ENCODE measurements around the gene ZNF124. TPM values are rescaled to one million over a fixed set of nuclear protein-coding genes. Genes with fewer than 3 reads are reported as not detected.
A peak's percentile ranks its signal among the peaks of the same experiment; 100 is the strongest.

The ZNF124 gene
- total and polyA plus RNA-seq, 2 of the 13 experiments (the other 11 are each of a cell fraction or from before 2014, with no cell fraction given) = 9.7 to 134 TPM

- TF ChIP-seq, protein P1, sequence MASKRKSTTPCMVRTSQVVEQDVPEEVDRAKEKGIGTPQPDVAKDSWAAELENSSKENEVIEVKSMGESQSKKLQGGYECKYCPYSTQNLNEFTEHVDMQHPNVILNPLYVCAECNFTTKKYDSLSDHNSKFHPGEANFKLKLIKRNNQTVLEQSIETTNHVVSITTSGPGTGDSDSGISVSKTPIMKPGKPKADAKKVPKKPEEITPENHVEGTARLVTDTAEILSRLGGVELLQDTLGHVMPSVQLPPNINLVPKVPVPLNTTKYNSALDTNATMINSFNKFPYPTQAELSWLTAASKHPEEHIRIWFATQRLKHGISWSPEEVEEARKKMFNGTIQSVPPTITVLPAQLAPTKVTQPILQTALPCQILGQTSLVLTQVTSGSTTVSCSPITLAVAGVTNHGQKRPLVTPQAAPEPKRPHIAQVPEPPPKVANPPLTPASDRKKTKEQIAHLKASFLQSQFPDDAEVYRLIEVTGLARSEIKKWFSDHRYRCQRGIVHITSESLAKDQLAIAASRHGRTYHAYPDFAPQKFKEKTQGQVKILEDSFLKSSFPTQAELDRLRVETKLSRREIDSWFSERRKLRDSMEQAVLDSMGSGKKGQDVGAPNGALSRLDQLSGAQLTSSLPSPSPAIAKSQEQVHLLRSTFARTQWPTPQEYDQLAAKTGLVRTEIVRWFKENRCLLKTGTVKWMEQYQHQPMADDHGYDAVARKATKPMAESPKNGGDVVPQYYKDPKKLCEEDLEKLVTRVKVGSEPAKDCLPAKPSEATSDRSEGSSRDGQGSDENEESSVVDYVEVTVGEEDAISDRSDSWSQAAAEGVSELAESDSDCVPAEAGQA (IDR thresholded peaks at IDR 0.05; ENCODE audit: low read depth) = no peak
- TF ChIP-seq, protein P1 (CRISPR knock-in tag; IDR thresholded peaks at IDR 0.05; ENCODE audit: borderline replicate concordance) = no peak
- TF ChIP-seq ZNF598 (CRISPR knock-in tag; IDR thresholded peaks at IDR 0.05; ENCODE audit: borderline replicate concordance) (0 out of 2 replicates have a peak, but pooled peaks have one; percentile 23), ZNF260 (CRISPR knock-in tag; IDR thresholded peaks at IDR 0.05; ENCODE audit: borderline replicate concordance, low read depth) (no peak), TGIF2 (CRISPR knock-in tag; IDR thresholded peaks at IDR 0.05) (peak; percentile 91), SIN3A (IDR thresholded peaks at IDR 0.05; ENCODE audit: borderline replicate concordance, low read depth, low read length) (peak; percentile 97), CBX5 (CRISPR knock-in tag; IDR thresholded peaks at IDR 0.05; ENCODE audit: borderline replicate concordance) (no peak), ZBTB1 (CRISPR knock-in tag; IDR thresholded peaks at IDR 0.05; ENCODE audit: borderline replicate concordance) (no peak), THAP11 (CRISPR knock-in tag; IDR thresholded peaks at IDR 0.05) (0 out of 2 replicates have a peak, but pooled peaks have one; percentile 29), MBNL3 (CRISPR knock-in tag; conservative IDR thresholded peaks at IDR 0.05) (no peak), HNF4A (CRISPR knock-in tag; IDR thresholded peaks at IDR 0.05) (no peak), ZNF205 (CRISPR knock-in tag; IDR thresholded peaks at IDR 0.05) (peak; percentile 44; the same call in 1 of the 2 replicates), GABPB1 (CRISPR knock-in tag; IDR thresholded peaks at IDR 0.05) (peak; percentile 88), ZNF333 (CRISPR knock-in tag; IDR thresholded peaks at IDR 0.05; ENCODE audit: borderline replicate concordance) (peak; percentile 85; the same call in 1 of the 2 replicates), ZNF550 (CRISPR knock-in tag; IDR thresholded peaks at IDR 0.05; ENCODE audit: borderline replicate concordance) (no peak), ELF4 (CRISPR knock-in tag; IDR thresholded peaks at IDR 0.05; ENCODE audit: borderline replicate concordance) (peak; percentile 84; the same call in 1 of the 2 replicates), ZBTB49 (CRISPR knock-in tag; IDR thresholded peaks at IDR 0.05; ENCODE audit: borderline replicate concordance) (no peak), ZNF160 (CRISPR knock-in tag; IDR thresholded peaks at IDR 0.05) (0 out of 2 replicates have a peak, but pooled peaks have one; percentile 40)
- TF ChIP-seq, protein P2, sequence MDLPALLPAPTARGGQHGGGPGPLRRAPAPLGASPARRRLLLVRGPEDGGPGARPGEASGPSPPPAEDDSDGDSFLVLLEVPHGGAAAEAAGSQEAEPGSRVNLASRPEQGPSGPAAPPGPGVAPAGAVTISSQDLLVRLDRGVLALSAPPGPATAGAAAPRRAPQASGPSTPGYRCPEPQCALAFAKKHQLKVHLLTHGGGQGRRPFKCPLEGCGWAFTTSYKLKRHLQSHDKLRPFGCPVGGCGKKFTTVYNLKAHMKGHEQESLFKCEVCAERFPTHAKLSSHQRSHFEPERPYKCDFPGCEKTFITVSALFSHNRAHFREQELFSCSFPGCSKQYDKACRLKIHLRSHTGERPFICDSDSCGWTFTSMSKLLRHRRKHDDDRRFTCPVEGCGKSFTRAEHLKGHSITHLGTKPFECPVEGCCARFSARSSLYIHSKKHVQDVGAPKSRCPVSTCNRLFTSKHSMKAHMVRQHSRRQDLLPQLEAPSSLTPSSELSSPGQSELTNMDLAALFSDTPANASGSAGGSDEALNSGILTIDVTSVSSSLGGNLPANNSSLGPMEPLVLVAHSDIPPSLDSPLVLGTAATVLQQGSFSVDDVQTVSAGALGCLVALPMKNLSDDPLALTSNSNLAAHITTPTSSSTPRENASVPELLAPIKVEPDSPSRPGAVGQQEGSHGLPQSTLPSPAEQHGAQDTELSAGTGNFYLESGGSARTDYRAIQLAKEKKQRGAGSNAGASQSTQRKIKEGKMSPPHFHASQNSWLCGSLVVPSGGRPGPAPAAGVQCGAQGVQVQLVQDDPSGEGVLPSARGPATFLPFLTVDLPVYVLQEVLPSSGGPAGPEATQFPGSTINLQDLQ (CRISPR knock-in tag; IDR thresholded peaks at IDR 0.05) = no peak
Measured at GRCh38 chr1:247210376-247211117, 38.7 kb upstream of the ZNF124 start (continued).

Data from HepG2 (cell line).